ENCODE measurements around the gene FBXW11.

- TF ChIP-seq CTCF (conservative IDR thresholded peaks at IDR 0.05) (no peak), EZH2 (IDR thresholded peaks at IDR 0.05; ENCODE audit: low read depth) (no peak)
Observed at GRCh38 chr5:171914726-171915338, 91.6 kb downstream of the FBXW11 start.
